Naive thymus-derived CD4-positive, alpha-beta T cell (primary cell): ENCODE data around the gene IL1RAPL2. TPM values are rescaled to one million over a fixed set of nuclear protein-coding genes. Genes with fewer than 3 reads are reported as not detected.

Experiments used
- ATAC-seq: fragments of 150-1000 bp; cut with Tn5 transposase; 2 replicates; pipeline ENCODE4 v1.10.0; 2021; ENCODE audit warnings: mild to moderate bottlenecking, moderate library complexity
- CTCF ChIA-PET: fragments of 350-600 bp; sonication (Branson Sonifier 250); formaldehyde crosslinking; loops from one replicate; lab custom pipeline; 2021; ENCODE audit warnings: antibody characterized with exemption; lab: Charles Lee
- POLR2A ChIA-PET: fragments of 350-600 bp; sonication (Branson Sonifier 250); formaldehyde crosslinking; loops from one replicate; lab custom pipeline; 2021; ENCODE audit warnings: antibody characterized with exemption, inconsistent platforms; lab: Charles Lee
- DNase-seq, 9 donors: peaks; one replicate each; pipeline versions ENCODE4 v3.0.0 to v3.0.0-alpha.2; 2020 to 2022; ENCODE audit warnings: mixed read lengths in 1 of 9
- H3K27ac ChIP-seq: one replicate; pipeline ENCODE4 v1.7.0; 2013; ENCODE audit warnings: mild to moderate bottlenecking, low read depth, low read length, moderate library complexity
- H3K27me3 ChIP-seq, 2 donors: one replicate each; pipeline ENCODE4 v1.7.0; 2013; ENCODE audit warnings: low read length in 2 of 2, mild to moderate bottlenecking in 2 of 2, moderate library complexity in 2 of 2; ENCODE audit not compliant: control insufficient read depth in 2 of 2, insufficient read depth in 2 of 2
- H3K36me3 ChIP-seq, 3 experiments: 1 replicate in 2 of 3; 2 replicates in 1 of 3; pipeline ENCODE4 v1.7.0; 2013; ENCODE audit warnings: low read length in 3 of 3, mild to moderate bottlenecking in 3 of 3, moderate library complexity in 1 of 3; ENCODE audit not compliant: insufficient read depth in 3 of 3, control insufficient read depth in 2 of 3
- H3K4me1 ChIP-seq, 2 donors: one replicate each; pipeline ENCODE4 v1.7.0; 2013; ENCODE audit warnings: low read length in 2 of 2, mild to moderate bottlenecking in 2 of 2, moderate library complexity in 1 of 2; ENCODE audit not compliant: control insufficient read depth in 2 of 2, insufficient read depth in 2 of 2
- H3K4me3 ChIP-seq: 2 replicates; pipeline ENCODE4 v1.7.0; 2013; ENCODE audit warnings: mild to moderate bottlenecking, low read length
- H3K9me3 ChIP-seq, 3 experiments: 1 replicate in 2 of 3; 2 replicates in 1 of 3; pipeline ENCODE4 v1.7.0; 2013; ENCODE audit warnings: low read length in 3 of 3; ENCODE audit not compliant: control insufficient read depth in 2 of 3
- H3K27ac Mint-ChIP-seq, 9 donors: one replicate each; pipeline ENCODE4 v1.8.0; 2020 to 2022; ENCODE audit warnings: mixed read lengths in 9 of 9, mild to moderate bottlenecking in 8 of 9, moderate library complexity in 5 of 9, inconsistent platforms in 2 of 9
- H3K27me3 Mint-ChIP-seq, 5 donors: one replicate each; pipeline ENCODE4 v1.8.0; 2021 to 2022; ENCODE audit warnings: mixed read lengths in 5 of 5, mild to moderate bottlenecking in 1 of 5
- H3K36me3 Mint-ChIP-seq, 5 donors: one replicate each; pipeline ENCODE4 v1.8.0; 2020 to 2022; ENCODE audit warnings: mixed read lengths in 5 of 5, mild to moderate bottlenecking in 3 of 5, inconsistent platforms in 1 of 5
- H3K4me1 Mint-ChIP-seq, 7 donors: one replicate each; pipeline ENCODE4 v1.8.0; 2020 to 2022; ENCODE audit warnings: mixed read lengths in 7 of 7, mild to moderate bottlenecking in 3 of 7, inconsistent platforms in 1 of 7
- H3K4me3 Mint-ChIP-seq, 10 donors: one replicate each; pipeline ENCODE4 v1.8.0; 2020 to 2022; ENCODE audit warnings: mild to moderate bottlenecking in 10 of 10, mixed read lengths in 10 of 10, moderate library complexity in 6 of 10, inconsistent platforms in 2 of 10
- H3K9me3 Mint-ChIP-seq, 11 donors: one replicate each; pipeline ENCODE4 v1.8.0; 2020 to 2022; ENCODE audit warnings: mixed read lengths in 11 of 11, mild to moderate bottlenecking in 4 of 11, inconsistent platforms in 1 of 11, moderate library complexity in 1 of 11
- intact Hi-C, 2 donors: fragments of 100-400 bp; cut with micrococcal nuclease; formaldehyde crosslinking; loops; one replicate each; pipeline ENCODE4 v1.15.1; 2023
- polyA plus RNA-seq, 2 donors: library from polyadenylated mRNA; unstranded; fragments of 300-500 nt; fragmentation: Illumina TruSeq; gene quantifications; one replicate each; pipeline ENCODE4 v1.2.3, GENCODE V29; 2021
- total RNA-seq, 6 experiments: library from RNA in 5 of 6; stranded (reverse) in 5 of 6; gene quantifications; 1 replicate in 5 of 6; 2 replicates in 1 of 6; pipeline ENCODE4 v1.2.3 and lab custom pipeline; 2021 to 2026

IL1RAPL2 gene
- total and polyA plus RNA-seq, 7 experiments from 2014 or later, result not detected

DNA sequence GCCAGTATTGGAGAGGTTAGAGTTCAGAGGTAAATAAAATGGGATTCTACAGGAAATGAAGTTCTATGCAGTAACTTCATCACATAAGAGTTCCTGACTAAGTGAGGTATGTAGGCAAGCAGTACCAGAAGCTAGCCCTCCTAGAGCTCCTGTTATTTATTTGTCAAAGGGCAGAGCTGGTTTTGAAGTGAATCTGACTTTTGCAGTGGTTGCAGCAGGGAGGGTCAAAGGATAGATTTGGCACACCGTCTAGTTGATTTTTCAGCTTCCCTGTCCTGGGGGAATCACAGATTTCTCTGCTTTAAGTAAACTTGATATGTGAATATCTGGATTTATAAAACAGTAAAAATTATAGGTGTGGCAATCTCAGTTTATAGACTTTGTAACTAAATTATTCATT lies 130.7 kb downstream of the IL1RAPL2 start:
- DNase-seq (no peak), ATAC-seq (no peak)
- POLR2A ChIA-PET, result no interaction called here
- Mint-ChIP-seq H3K27me3 (no peaks in the 10 kb centered on the region), H3K4me3 (no peak overlapping the region), H3K36me3 (no peaks in the 10 kb centered on the region), H3K27ac (no peak overlapping the region), H3K4me1 (no peaks in the 10 kb centered on the region), H3K9me3 (peaks cover 0 to 3% (median 0%) of the 10 kb centered on the region in 11 donors)
- intact Hi-C loops, result no loop called here
- CTCF ChIA-PET, result no interaction called here
- Histone ChIP-seq H3K4me3 (no peak overlapping the region), H3K27ac (no peak overlapping the region), H3K36me3 (no peaks in the 10 kb centered on the region), H3K4me1 (no peaks in the 10 kb centered on the region), H3K9me3 (no peaks in the 10 kb centered on the region), H3K27me3 (no peaks in the 10 kb centered on the region)

DNA sequence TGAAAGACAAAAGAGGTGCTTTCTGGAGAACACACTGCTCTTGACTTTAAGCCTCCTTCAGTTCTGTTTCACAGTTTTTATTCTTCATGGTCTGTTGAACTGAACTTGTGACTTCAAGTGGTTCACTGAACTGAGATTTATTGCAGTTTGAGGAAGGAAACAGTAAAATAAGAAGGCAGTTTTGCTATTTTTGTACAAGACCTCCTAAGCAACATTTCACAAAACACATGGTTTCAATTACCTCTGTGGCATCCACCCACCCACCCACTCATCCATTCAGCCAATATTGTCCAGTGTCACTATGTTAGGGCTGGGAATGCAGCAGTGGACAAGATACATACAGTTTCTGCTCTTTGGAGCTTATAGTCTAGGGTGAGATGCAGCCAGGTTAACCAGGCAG lies 131.3 kb downstream of the IL1RAPL2 start:
- Mint-ChIP-seq H3K9me3 (peaks cover 0 to 3% (median 0%) of the 10 kb centered on the region in 11 donors), H3K4me1 (no peaks in the 10 kb centered on the region), H3K27ac (no peak overlapping the region), H3K4me3 (no peak overlapping the region), H3K36me3 (no peaks in the 10 kb centered on the region), H3K27me3 (no peaks in the 10 kb centered on the region)
- Histone ChIP-seq H3K36me3 (no peaks in the 10 kb centered on the region), H3K4me3 (no peak overlapping the region), H3K27ac (no peak overlapping the region), H3K9me3 (no peaks in the 10 kb centered on the region), H3K4me1 (no peaks in the 10 kb centered on the region), H3K27me3 (no peaks in the 10 kb centered on the region)
- no peak for DNase-seq
- ChIA-PET CTCF (no interaction called here), POLR2A (no interaction called here)
- intact Hi-C loops, result no loop called here
- ATAC-seq, result no peak

GRCh38 chrX:104707042-104707441 lies 141.0 kb downstream of the IL1RAPL2 start:
- Mint-ChIP-seq H3K4me3 (no peak overlapping the region), H3K27me3 (no peaks in the 10 kb centered on the region), H3K4me1 (no peaks in the 10 kb centered on the region), H3K36me3 (no peaks in the 10 kb centered on the region), H3K9me3 (no peaks in the 10 kb centered on the region), H3K27ac (no peak overlapping the region)
- Histone ChIP-seq H3K27ac (no peak overlapping the region), H3K4me3 (no peak overlapping the region), H3K4me1 (no peaks in the 10 kb centered on the region), H3K36me3 (no peaks in the 10 kb centered on the region), H3K27me3 (no peaks in the 10 kb centered on the region), H3K9me3 (no peaks in the 10 kb centered on the region)
- ATAC-seq, result no peak
- ChIA-PET CTCF (no interaction called here), POLR2A (no interaction called here)
- intact Hi-C loops, result no loop called here
- no peak for DNase-seq

DNA sequence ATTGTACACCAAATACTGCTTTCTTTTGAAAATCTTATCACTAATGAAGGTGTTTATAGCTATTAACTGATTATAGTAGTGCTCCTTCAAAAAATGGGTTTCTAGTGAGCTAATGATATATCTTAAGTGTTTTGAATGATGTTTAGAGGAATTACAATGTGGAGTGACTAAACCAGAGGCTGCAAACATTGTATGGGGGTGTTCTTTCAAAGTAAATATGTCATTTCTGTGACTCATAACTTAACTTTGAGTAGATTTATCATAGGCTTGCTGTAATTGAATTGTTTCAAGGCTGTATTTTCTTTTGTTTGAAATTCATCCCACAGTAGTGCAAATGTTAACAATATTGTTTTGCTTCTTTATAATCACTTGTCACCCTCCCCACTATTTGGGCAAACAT lies 141.6 kb downstream of the IL1RAPL2 start:
- Histone ChIP-seq H3K4me3 (no peak overlapping the region), H3K36me3 (no peaks in the 10 kb centered on the region), H3K27me3 (no peaks in the 10 kb centered on the region), H3K27ac (no peak overlapping the region), H3K9me3 (no peaks in the 10 kb centered on the region), H3K4me1 (no peaks in the 10 kb centered on the region)
- Mint-ChIP-seq H3K27ac (no peak overlapping the region), H3K4me3 (no peak overlapping the region), H3K27me3 (no peaks in the 10 kb centered on the region), H3K4me1 (no peaks in the 10 kb centered on the region), H3K36me3 (no peaks in the 10 kb centered on the region), H3K9me3 (no peaks in the 10 kb centered on the region)
- ChIA-PET POLR2A (no interaction called here), CTCF (no interaction called here)
- no peak for ATAC-seq
- intact Hi-C loops, result no loop called here
- DNase-seq, result no peak

GRCh38 chrX:104712515-104712914 lies 146.5 kb downstream of the IL1RAPL2 start:
- Mint-ChIP-seq H3K4me3 (no peak overlapping the region), H3K27ac (no peak overlapping the region), H3K27me3 (no peaks in the 10 kb centered on the region), H3K36me3 (no peaks in the 10 kb centered on the region), H3K9me3 (peaks cover 0 to 2% (median 0%) of the 10 kb centered on the region in 11 donors), H3K4me1 (no peaks in the 10 kb centered on the region)
- DNase-seq, result no peak
- ChIA-PET POLR2A (no interaction called here), CTCF (no interaction called here)
- Histone ChIP-seq H3K9me3 (no peaks in the 10 kb centered on the region), H3K27ac (no peak overlapping the region), H3K27me3 (no peaks in the 10 kb centered on the region), H3K4me3 (no peak overlapping the region), H3K4me1 (no peaks in the 10 kb centered on the region), H3K36me3 (no peaks in the 10 kb centered on the region)
- intact Hi-C loops, result no loop called here
- ATAC-seq, result no peak

DNA sequence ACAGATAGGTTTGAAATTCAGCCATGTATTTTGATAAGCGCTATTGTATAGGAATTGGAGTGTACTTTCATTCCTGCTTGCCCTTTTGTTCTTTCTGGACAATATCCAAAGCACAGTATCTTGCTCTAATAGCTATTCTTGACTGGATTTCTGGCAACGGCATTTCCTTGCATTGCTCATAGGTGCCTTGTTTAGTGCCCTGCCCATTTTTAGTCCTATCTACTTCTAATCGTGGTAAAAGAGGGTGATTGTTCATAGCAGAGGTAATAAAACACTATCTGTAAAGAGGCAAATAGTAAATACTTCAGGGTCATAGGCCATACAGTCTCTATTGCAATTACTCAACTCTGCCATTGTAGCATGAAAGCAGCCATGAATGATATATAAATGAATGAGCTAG lies 155.9 kb downstream of the IL1RAPL2 start:
- H3K9me3 ChIP-seq, result no peaks in the 10 kb centered on the region
- Mint-ChIP-seq H3K9me3 (peaks cover 0 to 3% (median 0%) of the 10 kb centered on the region in 11 donors), H3K36me3 (no peaks in the 10 kb centered on the region), H3K4me1 (no peaks in the 10 kb centered on the region), H3K27me3 (no peaks in the 10 kb centered on the region), H3K4me3 (no peak overlapping the region), H3K27ac (no peak overlapping the region)
- POLR2A ChIA-PET, result no interaction called here
- no peaks in the 10 kb centered on the region for H3K36me3 ChIP-seq
- H3K4me3 ChIP-seq, result no peak overlapping the region
- intact Hi-C loops, result no loop called here
- H3K27me3 ChIP-seq, result no peaks in the 10 kb centered on the region
- no peak for DNase-seq
- no peak overlapping the region for H3K27ac ChIP-seq
- CTCF ChIA-PET, result no interaction called here
- ATAC-seq, result no peak
- H3K4me1 ChIP-seq, result no peaks in the 10 kb centered on the region

DNA sequence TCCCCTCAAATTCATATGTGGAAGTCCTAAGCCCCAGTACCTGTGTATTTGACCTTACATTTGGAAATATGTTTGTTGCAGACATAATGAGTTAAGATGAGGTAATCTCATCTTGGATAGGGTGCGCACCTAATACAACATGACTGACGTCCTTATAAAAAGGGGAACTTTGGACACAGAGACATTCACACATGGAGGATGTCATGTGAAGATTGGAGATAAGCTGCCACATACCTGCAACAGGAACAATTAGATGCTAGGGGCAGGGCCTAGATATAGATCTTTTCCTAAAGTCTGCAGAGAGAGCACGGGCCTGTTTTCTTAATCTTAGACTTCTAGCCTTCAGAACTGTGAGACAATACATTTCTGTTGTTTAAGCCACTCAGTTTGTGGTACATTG lies 162.5 kb downstream of the IL1RAPL2 start:
- Mint-ChIP-seq H3K36me3 (no peaks in the 10 kb centered on the region), H3K9me3 (peaks cover 0 to 3% (median 0%) of the 10 kb centered on the region in 11 donors), H3K27me3 (peaks cover 0 to 4% (median 0%) of the 10 kb centered on the region in 5 donors), H3K4me1 (no peaks in the 10 kb centered on the region), H3K4me3 (no peak overlapping the region), H3K27ac (no peak overlapping the region)
- no peak for DNase-seq
- POLR2A ChIA-PET, result no interaction called here
- H3K36me3 ChIP-seq, result no peaks in the 10 kb centered on the region
- no peak overlapping the region for H3K27ac ChIP-seq
- H3K4me3 ChIP-seq, result no peak overlapping the region
- H3K27me3 ChIP-seq, result no peaks in the 10 kb centered on the region
- no peaks in the 10 kb centered on the region for H3K4me1 ChIP-seq
- CTCF ChIA-PET, result no interaction called here
- H3K9me3 ChIP-seq, result no peaks in the 10 kb centered on the region
- no peak for ATAC-seq
- intact Hi-C loops, result no loop called here
